Measurements from ENCODE around the gene GRIK5.

- TF ChIP-seq, protein P1, sequence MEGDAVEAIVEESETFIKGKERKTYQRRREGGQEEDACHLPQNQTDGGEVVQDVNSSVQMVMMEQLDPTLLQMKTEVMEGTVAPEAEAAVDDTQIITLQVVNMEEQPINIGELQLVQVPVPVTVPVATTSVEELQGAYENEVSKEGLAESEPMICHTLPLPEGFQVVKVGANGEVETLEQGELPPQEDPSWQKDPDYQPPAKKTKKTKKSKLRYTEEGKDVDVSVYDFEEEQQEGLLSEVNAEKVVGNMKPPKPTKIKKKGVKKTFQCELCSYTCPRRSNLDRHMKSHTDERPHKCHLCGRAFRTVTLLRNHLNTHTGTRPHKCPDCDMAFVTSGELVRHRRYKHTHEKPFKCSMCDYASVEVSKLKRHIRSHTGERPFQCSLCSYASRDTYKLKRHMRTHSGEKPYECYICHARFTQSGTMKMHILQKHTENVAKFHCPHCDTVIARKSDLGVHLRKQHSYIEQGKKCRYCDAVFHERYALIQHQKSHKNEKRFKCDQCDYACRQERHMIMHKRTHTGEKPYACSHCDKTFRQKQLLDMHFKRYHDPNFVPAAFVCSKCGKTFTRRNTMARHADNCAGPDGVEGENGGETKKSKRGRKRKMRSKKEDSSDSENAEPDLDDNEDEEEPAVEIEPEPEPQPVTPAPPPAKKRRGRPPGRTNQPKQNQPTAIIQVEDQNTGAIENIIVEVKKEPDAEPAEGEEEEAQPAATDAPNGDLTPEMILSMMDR (IDR thresholded peaks at IDR 0.05; ENCODE audit: borderline replicate concordance, extremely low read depth, low read length, poor library complexity, severe bottlenecking) = no peak
- TF ChIP-seq EZH2 (IDR thresholded peaks at IDR 0.05; ENCODE audit: borderline replicate concordance, low read depth, low read length, severe bottlenecking) = no peak
Observed at GRCh38 chr19:42054205-42054604, 15.8 kb downstream of the GRIK5 start.
